Activated CD4-positive, alpha-beta T cell treated with anti-CD3 and anti-CD28 coated beads for 4 hours (primary cell): ENCODE data around the gene CPM.
A peak's percentile ranks its signal among the peaks of the same experiment; 100 is the strongest.
"Not testable (repeated sequence)": the region's sequence is repeated elsewhere in the genome, so short reads cannot be mapped to it uniquely, and the experiment has no call there.

ENCODE experiments used
- DNase-seq, 2 donors: peaks; one replicate each; pipeline ENCODE4 v3.0.0-alpha.2; 2020

CPM gene

GRCh38 chr12:68823696-68824095 is 109.3 kb downstream of the CPM start:
- no peak for DNase-seq

GRCh38 chr12:68821357-68822188 is 111.4 kb downstream of the CPM start:
- no peak for DNase-seq

- DNase-seq, result not testable (repeated sequence)
Measured at GRCh38 chr12:68819481-68819880, 113.5 kb downstream of the CPM start.

DNA sequence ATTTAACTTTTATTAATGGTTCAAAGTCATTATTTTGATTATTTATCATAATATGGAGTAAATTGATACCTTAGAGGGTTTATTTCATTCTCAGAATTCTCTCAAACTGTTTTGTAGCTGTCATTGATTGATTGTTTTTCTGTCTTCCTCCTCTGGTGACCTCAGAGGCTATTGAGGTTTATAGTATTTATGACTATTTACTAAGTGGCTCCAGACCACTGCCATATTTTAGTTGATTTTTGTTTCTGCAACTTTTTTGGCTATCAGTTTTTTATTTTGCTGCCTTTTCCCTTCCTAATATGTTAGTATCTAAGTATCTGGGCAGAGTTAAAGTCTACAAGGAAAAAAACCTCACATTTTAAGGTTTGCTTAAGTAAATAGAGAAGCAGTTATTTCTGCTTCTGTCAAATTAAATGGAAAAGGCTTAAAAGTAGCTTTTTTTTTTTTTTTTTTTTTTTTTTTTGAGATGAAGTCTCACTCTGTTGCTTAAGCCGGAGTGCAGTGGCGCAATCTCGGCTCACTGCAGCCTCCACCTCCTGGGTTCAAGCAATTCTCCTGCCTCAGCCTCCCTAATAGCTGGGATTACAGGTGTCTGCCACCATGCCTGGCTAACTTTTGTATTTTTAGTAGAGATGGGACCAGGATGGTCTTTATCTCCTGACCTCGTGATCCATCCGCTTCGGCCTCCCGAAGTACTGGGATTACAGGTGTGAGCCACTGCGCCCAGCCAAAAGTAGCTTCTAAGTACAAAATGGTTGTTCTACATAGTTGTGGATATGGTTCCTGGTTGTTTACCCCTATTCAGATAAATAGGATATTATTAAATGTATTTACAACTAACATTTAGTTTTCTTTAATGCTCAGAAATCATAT is 116.8 kb downstream of the CPM start:
- no peak for DNase-seq

GRCh38 chr12:68815232-68815927 is 117.6 kb downstream of the CPM start:
- no peak for DNase-seq

GRCh38 chr12:68814490-68815231 is 118.3 kb downstream of the CPM start:
- no peak for DNase-seq

DNA sequence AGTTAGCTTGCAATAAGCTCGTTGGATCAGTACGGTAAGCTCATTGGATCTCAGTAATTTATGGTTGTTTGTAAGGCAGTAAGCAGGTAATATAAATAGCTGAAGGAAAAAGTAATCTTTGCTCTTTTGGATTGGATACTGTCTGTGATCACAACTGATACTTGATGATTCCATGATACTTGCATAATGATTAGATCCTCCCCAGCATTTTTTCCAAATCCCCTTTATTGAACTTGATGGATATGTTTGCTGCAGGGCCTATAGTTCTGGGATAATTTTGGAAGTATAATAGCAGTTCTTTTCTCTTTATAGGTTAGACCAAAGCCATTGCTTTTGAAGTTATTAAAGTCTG is 119.8 kb downstream of the CPM start:
- no peak for DNase-seq

DNA sequence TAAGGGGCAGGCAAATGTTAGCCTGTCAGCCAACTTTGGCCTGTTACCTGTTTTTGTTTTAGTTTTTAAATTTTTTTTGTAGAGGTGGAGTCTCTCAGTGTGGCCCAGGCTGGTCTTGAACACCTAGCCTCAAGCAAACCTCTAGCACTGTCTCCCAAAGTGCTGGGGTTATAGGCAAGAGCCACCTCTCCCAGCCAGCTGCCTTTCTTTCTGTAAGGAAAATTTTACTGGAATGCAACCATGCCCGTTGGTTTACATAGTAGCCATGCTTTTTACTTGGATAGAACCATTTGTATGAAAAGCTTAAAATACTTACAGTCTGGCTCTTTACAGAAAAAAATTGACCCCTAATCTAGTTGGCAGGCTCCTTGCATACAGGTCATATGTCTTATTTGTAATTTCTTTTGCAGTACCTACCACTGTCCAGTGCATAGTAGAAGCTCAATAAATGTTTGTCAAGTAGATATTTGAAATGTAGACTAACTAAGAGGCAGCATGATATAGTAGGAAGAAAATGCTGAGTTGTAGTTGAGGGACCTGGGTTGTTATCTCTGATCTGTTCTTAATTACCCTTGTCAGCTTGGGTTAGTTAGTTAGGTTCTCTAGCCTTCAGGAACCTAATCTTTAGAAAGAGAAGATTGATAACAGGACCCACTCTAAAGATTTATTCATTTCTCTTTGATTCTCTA is 120.3 kb downstream of the CPM start:
- DNase-seq, result no peak

- not testable (repeated sequence) for DNase-seq
Measured at GRCh38 chr12:68811573-68811972, 121.4 kb downstream of the CPM start.

- not testable (repeated sequence) for DNase-seq
Measured at GRCh38 chr12:68810027-68810389, 123.0 kb downstream of the CPM start.

GRCh38 chr12:68809190-68810026 is 123.6 kb downstream of the CPM start:
- DNase-seq, result no peak

DNA sequence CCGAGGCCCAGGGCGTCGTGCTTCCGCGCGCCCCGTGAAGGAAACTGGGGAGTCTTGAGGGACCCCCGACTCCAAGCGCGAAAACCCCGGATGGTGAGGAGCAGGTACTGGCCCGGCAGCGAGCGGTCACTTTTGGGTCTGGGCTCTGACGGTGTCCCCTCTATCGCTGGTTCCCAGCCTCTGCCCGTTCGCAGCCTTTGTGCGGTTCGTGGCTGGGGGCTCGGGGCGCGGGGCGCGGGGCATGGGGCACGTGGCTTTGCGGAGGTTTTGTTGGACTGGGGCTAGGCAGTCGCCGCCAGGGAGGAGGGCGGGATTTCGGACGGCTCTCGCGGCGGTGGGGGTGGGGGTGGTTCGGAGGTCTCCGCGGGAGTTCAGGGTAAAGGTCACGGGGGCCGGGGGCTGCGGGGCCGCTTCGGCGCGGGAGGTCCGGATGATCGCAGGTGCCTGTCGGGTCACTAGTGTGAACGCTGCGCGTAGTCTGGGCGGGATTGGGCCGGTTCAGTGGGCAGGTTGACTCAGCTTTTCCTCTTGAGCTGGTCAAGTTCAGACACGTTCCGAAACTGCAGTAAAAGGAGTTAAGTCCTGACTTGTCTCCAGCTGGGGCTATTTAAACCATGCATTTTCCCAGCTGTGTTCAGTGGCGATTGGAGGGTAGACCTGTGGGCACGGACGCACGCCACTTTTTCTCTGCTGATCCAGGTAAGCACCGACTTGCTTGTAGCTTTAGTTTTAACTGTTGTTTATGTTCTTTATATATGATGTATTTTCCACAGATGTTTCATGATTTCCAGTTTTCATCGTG is 124.4 kb downstream of the CPM start:
- DNase-seq, result peak; percentile 46 to 59

DNA sequence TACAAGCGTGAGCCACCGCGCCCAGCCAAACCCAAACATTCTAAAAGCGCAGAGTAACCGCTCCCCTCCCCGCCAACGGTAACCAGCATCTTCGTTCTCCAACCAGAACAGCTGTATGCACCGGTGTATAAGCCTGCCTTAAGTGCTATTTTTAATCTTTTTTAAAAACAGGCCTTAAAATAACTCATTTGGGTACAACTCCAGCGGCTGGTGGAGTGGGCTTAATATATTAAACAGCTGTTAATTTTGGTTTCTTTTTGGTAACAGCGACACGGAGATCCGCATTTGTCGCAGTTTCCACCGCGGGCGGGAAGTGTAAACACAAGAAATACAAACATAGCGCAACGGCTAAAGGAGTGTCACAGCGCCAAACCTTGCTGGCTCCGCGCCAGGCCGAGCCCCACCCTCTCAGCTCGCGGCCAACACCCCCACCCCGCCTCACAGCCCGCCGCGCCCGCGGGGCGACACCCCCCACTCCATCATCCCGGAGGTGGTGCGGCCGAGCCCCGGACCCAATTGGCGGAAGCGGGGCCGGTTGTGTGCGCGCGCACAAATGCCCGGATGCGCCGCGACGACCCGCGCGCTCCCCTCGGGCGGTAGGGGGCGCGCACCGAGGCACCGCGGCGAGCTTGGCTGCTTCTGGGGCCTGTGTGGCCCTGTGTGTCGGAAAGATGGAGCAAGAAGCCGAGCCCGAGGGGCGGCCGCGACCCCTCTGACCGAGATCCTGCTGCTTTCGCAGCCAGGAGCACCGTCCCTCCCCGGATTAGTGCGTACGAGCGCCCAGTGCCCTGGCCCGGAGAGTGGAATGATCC is 125.2 kb downstream of the CPM start, which contains the start of gene MDM2:
Gene MDM2, plus strand, starts transcription at position 602 of the 812 bp plus-strand sequence. CDS start 301 bp downstream, outside the sequence.
- DNase-seq, result peak; percentile 91 to 95

DNA sequence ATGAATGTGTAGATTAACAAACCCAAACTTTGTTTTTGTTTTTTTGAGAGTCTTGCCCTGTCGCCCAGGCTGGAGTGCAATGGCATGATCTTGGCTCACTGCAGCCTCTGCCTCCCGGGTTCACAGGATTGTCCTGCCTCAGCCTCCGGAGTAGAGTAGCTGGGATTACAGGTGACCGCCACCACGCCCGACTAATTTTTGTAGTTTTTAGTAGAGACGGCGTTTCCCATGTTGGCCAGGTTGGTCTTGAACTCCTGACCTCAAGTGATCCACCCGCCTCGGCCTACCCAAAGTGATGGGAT is 125.7 kb downstream of the CPM start:
- not testable (repeated sequence) for DNase-seq

DNA sequence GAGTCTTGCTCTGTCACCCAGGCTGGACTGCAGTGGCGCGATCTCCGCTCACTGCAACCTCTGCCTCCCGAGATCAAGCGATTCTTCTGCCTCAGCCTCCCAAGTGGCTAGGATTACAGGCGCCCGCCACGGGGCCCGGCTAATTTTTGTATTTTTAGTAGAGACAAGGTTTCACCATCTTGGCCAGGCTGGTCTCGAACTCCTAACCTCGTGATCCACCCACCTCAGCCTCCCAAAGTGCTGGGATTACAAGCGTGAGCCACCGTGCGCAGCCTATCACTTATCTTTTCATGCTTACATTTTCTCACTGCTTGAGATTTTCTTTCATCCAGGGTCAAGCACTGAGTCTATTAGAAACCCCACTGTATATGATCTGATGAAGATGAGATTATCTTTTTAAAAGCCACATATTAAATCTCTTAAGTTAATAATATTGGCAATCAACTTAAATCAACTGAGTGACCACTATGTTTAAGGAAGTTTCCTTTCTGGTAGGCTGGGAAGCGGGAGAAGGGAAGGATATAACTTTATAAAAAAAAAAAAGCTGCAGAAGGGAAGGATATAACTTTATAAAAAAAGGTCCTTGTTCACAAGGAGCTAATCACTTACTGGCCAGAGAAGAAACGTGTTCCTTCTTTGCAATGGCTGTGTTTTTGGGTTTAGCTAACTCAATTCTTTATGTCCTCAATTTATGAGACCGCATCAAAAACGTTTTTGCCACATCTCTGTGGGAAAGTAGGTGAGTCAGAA is 126.3 kb downstream of the CPM start:
- no peak for DNase-seq

DNA sequence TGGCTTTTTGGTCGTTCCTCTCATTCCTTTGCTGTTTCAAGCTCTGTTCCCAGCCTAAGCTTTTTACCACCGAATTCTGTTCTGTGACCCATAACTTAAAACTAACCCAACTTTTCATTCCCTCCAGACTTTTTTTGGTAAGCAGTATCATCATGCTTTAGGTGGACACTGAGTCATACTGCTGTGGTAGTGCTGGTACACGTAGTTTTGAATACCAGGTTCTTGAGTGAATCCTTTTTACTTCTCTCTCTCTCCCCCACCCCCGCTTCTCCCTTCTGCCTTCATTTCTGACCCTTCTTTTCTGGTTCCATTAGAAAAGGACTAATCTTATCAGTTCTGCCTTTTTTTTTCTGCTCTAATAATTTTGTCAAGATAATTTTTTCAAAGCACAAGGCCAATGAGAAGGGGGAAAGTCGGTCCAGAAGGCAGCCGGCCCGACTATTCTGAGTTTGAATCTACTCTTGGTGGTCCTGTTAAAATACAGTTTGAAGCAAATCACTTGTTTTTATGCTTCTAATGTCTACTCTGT is 127.3 kb downstream of the CPM start:
- no peak for DNase-seq

- peak in 1 of 2 donors; percentile 5 for DNase-seq
Measured at GRCh38 chr12:68804657-68805591, 128.0 kb downstream of the CPM start.
